T-helper 17 cell (primary cell): ENCODE results near the gene LY86. TPM values are rescaled to one million over a fixed set of nuclear protein-coding genes. Genes with fewer than 3 reads are reported as not detected.
A peak's percentile ranks its signal among the peaks of the same experiment; 100 is the strongest.
"Not testable (repeated sequence)": the region's sequence is repeated elsewhere in the genome, so short reads cannot be mapped to it uniquely, and the experiment has no call there.

Experiments used
- ATAC-seq: fragments of 150-1000 bp; cut with Tn5 transposase; 2 replicates; pipeline ENCODE4 v1.10.0; 2021; ENCODE audit warnings: mild to moderate bottlenecking, moderate library complexity
- DNase-seq, 3 donors: peaks; one replicate each; pipeline versions ENCODE4 v3.0.0 to v3.0.0-alpha.2; 2020 to 2021
- H3K9me3 ChIP-seq: one replicate; pipeline ENCODE4 v1.7.0; 2013; ENCODE audit warnings: low read length, mild to moderate bottlenecking; ENCODE audit not compliant: control insufficient read depth, poor library complexity, severe bottlenecking
- H3K27ac Mint-ChIP-seq: one replicate; pipeline ENCODE4 v1.8.0; 2022; ENCODE audit warnings: mild to moderate bottlenecking, moderate library complexity, mixed read lengths
- H3K27me3 Mint-ChIP-seq: one replicate; pipeline ENCODE4 v1.8.0; 2022; ENCODE audit warnings: mixed read lengths
- H3K36me3 Mint-ChIP-seq: one replicate; pipeline ENCODE4 v1.8.0; 2022; ENCODE audit warnings: low read depth, mixed read lengths
- H3K4me1 Mint-ChIP-seq: one replicate; pipeline ENCODE4 v1.8.0; 2022; ENCODE audit warnings: mild to moderate bottlenecking, mixed read lengths
- H3K4me3 Mint-ChIP-seq: one replicate; pipeline ENCODE4 v1.8.0; 2022; ENCODE audit warnings: mild to moderate bottlenecking, moderate library complexity, mixed read lengths
- total RNA-seq, 4 donors: library from RNA in 2 of 4; stranded (reverse) in 2 of 4; gene quantifications; one replicate each; pipeline ENCODE4 v1.2.3 and lab custom pipeline; 2022 to 2026

Gene LY86
- total RNA-seq, 2 donors from 2014 or later = 0.73 to 1.6 TPM

- H3K36me3 Mint-ChIP-seq = no peaks in the 10 kb centered on the region
- H3K27me3 Mint-ChIP-seq = peaks cover 36% of the 10 kb centered on the region
- H3K9me3 ChIP-seq = no peaks in the 10 kb centered on the region
- H3K4me1 Mint-ChIP-seq = peaks cover 17% of the 10 kb centered on the region
- DNase-seq = no peak
- H3K4me3 Mint-ChIP-seq = no peak overlapping the region
- H3K27ac Mint-ChIP-seq = no peak overlapping the region
- peak; percentile 54 for ATAC-seq
These were observed 71.2 kb downstream of the LY86 start for GRCh38 chr6:6659600-6660327.

- H3K9me3 ChIP-seq = no peaks in the 10 kb centered on the region
- H3K4me1 Mint-ChIP-seq = peaks cover 10% of the 10 kb centered on the region
These were observed 72.0 kb downstream of the LY86 start for GRCh38 chr6:6660339-6661045.

GRCh38 chr6:6661191-6661590, 72.7 kb downstream of the LY86 start:
- peaks cover 37% of the 10 kb centered on the region for H3K27me3 Mint-ChIP-seq
- H3K9me3 ChIP-seq = no peaks in the 10 kb centered on the region
- no peak overlapping the region for H3K4me3 Mint-ChIP-seq
- DNase-seq (no peak), ATAC-seq (no peak)
- H3K27ac Mint-ChIP-seq = no peak overlapping the region
- H3K4me1 Mint-ChIP-seq = peaks cover 7% of the 10 kb centered on the region
- no peaks in the 10 kb centered on the region for H3K36me3 Mint-ChIP-seq

More at GRCh38 chr6:6660339-6661045, 72.0 kb downstream of the LY86 start:
- DNase-seq (no peak), ATAC-seq (no peak)
- Mint-ChIP-seq H3K36me3 (no peaks in the 10 kb centered on the region), H3K4me3 (no peak overlapping the region), H3K27ac (no peak overlapping the region), H3K27me3 (peaks cover 34% of the 10 kb centered on the region)

GRCh38 chr6:6661684-6662083, 73.2 kb downstream of the LY86 start:
- no peak overlapping the region for H3K4me3 Mint-ChIP-seq

GRCh38 chr6:6663421-6664135, 75.1 kb downstream of the LY86 start:
- no peak overlapping the region for H3K27ac Mint-ChIP-seq
- H3K27me3 Mint-ChIP-seq = peaks cover 56% of the 10 kb centered on the region
- no peak for ATAC-seq
- no peak overlapping the region for H3K4me3 Mint-ChIP-seq
- H3K9me3 ChIP-seq = no peaks in the 10 kb centered on the region
- no peak for DNase-seq
- H3K36me3 Mint-ChIP-seq = no peaks in the 10 kb centered on the region
- H3K4me1 Mint-ChIP-seq = peaks cover 3% of the 10 kb centered on the region

More at GRCh38 chr6:6661684-6662083, 73.2 kb downstream of the LY86 start:
- Mint-ChIP-seq H3K27me3 (peaks cover 40% of the 10 kb centered on the region), H3K27ac (no peak overlapping the region), H3K36me3 (no peaks in the 10 kb centered on the region), H3K4me1 (peaks cover 7% of the 10 kb centered on the region)
- no peak for DNase-seq
- H3K9me3 ChIP-seq = no peaks in the 10 kb centered on the region
- ATAC-seq = no peak

GRCh38 chr6:6665555-6666243, 77.2 kb downstream of the LY86 start:
- H3K27me3 Mint-ChIP-seq = peaks cover 60% of the 10 kb centered on the region
- ATAC-seq (no peak), DNase-seq (no peak)
- peaks cover 2% of the 10 kb centered on the region for H3K36me3 Mint-ChIP-seq
- no peaks in the 10 kb centered on the region for H3K4me1 Mint-ChIP-seq
- H3K9me3 ChIP-seq = no peaks in the 10 kb centered on the region
- H3K27ac Mint-ChIP-seq = no peak overlapping the region
- H3K4me3 Mint-ChIP-seq = no peak overlapping the region

GRCh38 chr6:6670150-6670549, 81.6 kb downstream of the LY86 start:
- not testable (repeated sequence) for H3K4me3 Mint-ChIP-seq, ATAC-seq, H3K4me1 Mint-ChIP-seq, H3K9me3 ChIP-seq, H3K27ac Mint-ChIP-seq, H3K36me3 Mint-ChIP-seq, DNase-seq
- peaks cover 47% of the 10 kb centered on the region for H3K27me3 Mint-ChIP-seq

GRCh38 chr6:6674872-6675271, 86.4 kb downstream of the LY86 start:
- Mint-ChIP-seq H3K4me1 (peaks cover 5% of the 10 kb centered on the region), H3K36me3 (no peaks in the 10 kb centered on the region), H3K27ac (no peak overlapping the region), H3K27me3 (peaks cover 17% of the 10 kb centered on the region), H3K4me3 (no peak overlapping the region)
- no peak for DNase-seq
- no peaks in the 10 kb centered on the region for H3K9me3 ChIP-seq
- ATAC-seq = no peak

GRCh38 chr6:6676910-6677441, 88.5 kb downstream of the LY86 start:
- ATAC-seq (peak; percentile 87), DNase-seq (peak; percentile 44 to 70 (median 47))
- no peak overlapping the region for H3K27ac Mint-ChIP-seq

GRCh38 chr6:6678185-6678671, 89.7 kb downstream of the LY86 start:
- no peak overlapping the region for H3K27ac Mint-ChIP-seq
- H3K9me3 ChIP-seq = no peaks in the 10 kb centered on the region
- ATAC-seq (no peak), DNase-seq (no peak)
- H3K36me3 Mint-ChIP-seq = peaks cover 3% of the 10 kb centered on the region
- H3K27me3 Mint-ChIP-seq = peaks cover 14% of the 10 kb centered on the region
- H3K4me1 Mint-ChIP-seq = peaks cover 11% of the 10 kb centered on the region
- H3K4me3 Mint-ChIP-seq = no peak overlapping the region

More at GRCh38 chr6:6676910-6677441, 88.5 kb downstream of the LY86 start:
- no peaks in the 10 kb centered on the region for H3K9me3 ChIP-seq
- no peaks in the 10 kb centered on the region for H3K36me3 Mint-ChIP-seq
- H3K4me1 Mint-ChIP-seq = peaks cover 5% of the 10 kb centered on the region
- H3K4me3 Mint-ChIP-seq = no peak overlapping the region
- peaks cover 12% of the 10 kb centered on the region for H3K27me3 Mint-ChIP-seq

- Mint-ChIP-seq H3K4me1 (peaks cover 12% of the 10 kb centered on the region), H3K27me3 (peaks cover 20% of the 10 kb centered on the region), H3K4me3 (no peak overlapping the region), H3K36me3 (peaks cover 3% of the 10 kb centered on the region), H3K27ac (no peak overlapping the region)
- no peaks in the 10 kb centered on the region for H3K9me3 ChIP-seq
- ATAC-seq = no peak
- DNase-seq = no peak
These were observed 90.3 kb downstream of the LY86 start for GRCh38 chr6:6678811-6679210.

- ATAC-seq (no peak), DNase-seq (no peak)
- Mint-ChIP-seq H3K4me1 (peaks cover 17% of the 10 kb centered on the region), H3K27ac (no peak overlapping the region), H3K4me3 (no peak overlapping the region), H3K27me3 (peaks cover 20% of the 10 kb centered on the region), H3K36me3 (peaks cover 3% of the 10 kb centered on the region)
- H3K9me3 ChIP-seq = no peaks in the 10 kb centered on the region
These were observed 91.1 kb downstream of the LY86 start for GRCh38 chr6:6679633-6680032.
